ENCODE data around the gene QRICH1. TPM values are rescaled to one million over a fixed set of nuclear protein-coding genes. Genes with fewer than 3 reads are reported as not detected.

The QRICH1 gene
- total and polyA plus RNA-seq, 2 of the 13 experiments (the other 11 are each of a cell fraction or from before 2014, with no cell fraction given): 52.6 to 102 TPM

- Histone ChIP-seq H3K27ac (ENCODE audit: extremely low read length, insufficient read depth, low read length) (peak within 1 kb of the TSS; percentile 80), H2AFZ (ENCODE audit: low read length) (peak within 1 kb of the TSS; percentile 99), H3K36me3 (replicated peaks in 1 of 2; ENCODE audit: control insufficient read depth in 1 of 2, insufficient read depth in 2 of 2, low read length in 2 of 2) (peaks cover 5 to 10% of the 10 kb centered on the region in 2 experiments; a peak in 2 of 5 replicates), H3K4me2 (ENCODE audit: low read depth, low read length) (peak within 1 kb of the TSS; percentile 97), H3K27me3 (ENCODE audit: control insufficient read depth in 1 of 2, insufficient read depth in 2 of 2, low read length in 2 of 2) (no peaks in the 10 kb centered on the region), H3K9me3 (ENCODE audit: low read length) (no peaks in the 10 kb centered on the region), H3K4me3 (replicated peaks in 1 of 3; ENCODE audit: insufficient read depth in 1 of 3, low read depth in 2 of 3, low read length in 3 of 3) (peak within 1 kb of the TSS; percentile 72 to 78 (median 77)), H3K4me1 (ENCODE audit: insufficient read depth, low read length) (peaks cover 39% of the 10 kb centered on the region), H4K20me1 (ENCODE audit: insufficient read depth, low read length) (no peaks in the 10 kb centered on the region), H3K79me2 (ENCODE audit: insufficient read depth, low read length) (peaks cover 15% of the 10 kb centered on the region), H3K9ac (ENCODE audit: insufficient read depth, low read depth, low read length) (peak within 1 kb of the TSS; percentile 75)
- intact Hi-C loops (cut with micrococcal nuclease; ENCODE audit: unreplicated experiment) (loop anchor here (5.0 kb wide), 1 partner anchor 40 kb away; the partner anchor contains the start of gene QRICH1), in situ Hi-C loops (cut with HindIII; ENCODE audit: extremely low pct_ligation_motif_present, low pct_unique_long_range_greater_than_20kb) (no loop called here)
- POLR2A ChIA-PET: interaction anchor here (0.6 to 8.5 kb wide), 20 partner anchors 9 to 659 kb away, joined by 3 to 110 read pairs (median 5); partner anchors contain the start of genes GPX1, IMPDH2, KLHDC8B and NDUFAF3
- TSS peak; percentile 91 for BruUV-seq (replicated peaks)
- CTCF ChIA-PET (ENCODE audit: low intra/inter-chr PET ratio, low total read pairs): no interaction called here
- peak; percentile 75 for FAIRE-seq
- 2% methylated on average over 19 of the region's 28 CpGs for WGBS (ENCODE audit: low lambda C conversion rate)
- DNase-seq (ENCODE audit: low spot score): peak; percentile 79
- peak; percentile 69 for ATAC-seq
- TF ChIP-seq ZNF160 (CRISPR knock-in tag; IDR thresholded peaks at IDR 0.05) (peak; percentile 82), RBAK (CRISPR knock-in tag; IDR thresholded peaks at IDR 0.05) (0 out of 2 replicates have a peak, but pooled peaks have one; percentile 8), SAFB2 (CRISPR knock-in tag; IDR thresholded peaks at IDR 0.05; ENCODE audit: borderline replicate concordance, low read depth) (no peak), ZNF510 (CRISPR knock-in tag; IDR thresholded peaks at IDR 0.05; ENCODE audit: low read depth) (0 out of 2 replicates have a peak, but pooled peaks have one; percentile 61), ZNF615 (CRISPR knock-in tag; IDR thresholded peaks at IDR 0.05; ENCODE audit: borderline replicate concordance) (0 out of 2 replicates have a peak, but pooled peaks have one; percentile 29), IKZF4 (CRISPR knock-in tag; IDR thresholded peaks at IDR 0.05; ENCODE audit: borderline replicate concordance, low read depth, not compliant biosample characterization) (no peak), ETV5 (CRISPR knock-in tag; IDR thresholded peaks at IDR 0.05; ENCODE audit: borderline replicate concordance) (peak; percentile 39; the same call in 1 of the 2 replicates), MIXL1 (CRISPR knock-in tag; IDR thresholded peaks at IDR 0.05) (peak; percentile 52; the same call in 1 of the 2 replicates), ZBTB8A (CRISPR knock-in tag; IDR thresholded peaks at IDR 0.05; ENCODE audit: borderline replicate concordance, low read depth) (peak; percentile 21; the same call in 1 of the 2 replicates), PAWR (CRISPR knock-in tag; IDR thresholded peaks at IDR 0.05; ENCODE audit: borderline replicate concordance) (0 out of 2 replicates have a peak, but pooled peaks have one; percentile 58), ARNT2 (CRISPR knock-in tag; IDR thresholded peaks at IDR 0.05; ENCODE audit: low read depth) (0 out of 2 replicates have a peak, but pooled peaks have one; percentile 60), HMG20B (CRISPR knock-in tag; conservative IDR thresholded peaks at IDR 0.05) (no peak), ZBTB43 (CRISPR knock-in tag; conservative IDR thresholded peaks at IDR 0.05) (peak; percentile 54; the same call in 1 of the 2 replicates), ZNF709 (CRISPR knock-in tag; IDR thresholded peaks at IDR 0.05) (0 out of 2 replicates have a peak, but pooled peaks have one; percentile 65), SAP130 (CRISPR knock-in tag; IDR thresholded peaks at IDR 0.05; ENCODE audit: low read depth) (peak; percentile 90), PCBP1 (IDR thresholded peaks at IDR 0.05; ENCODE audit: borderline replicate concordance, low read depth, low read length) (0 out of 2 replicates have a peak, but pooled peaks have one; percentile 22), THYN1 (CRISPR knock-in tag; IDR thresholded peaks at IDR 0.05; ENCODE audit: borderline replicate concordance, low read depth) (peak; percentile 65; the same call in 1 of the 2 replicates), ASH2L (IDR thresholded peaks at IDR 0.05; ENCODE audit: insufficient read length, low read depth, low read length) (peak; percentile 72), ZNF772 (CRISPR knock-in tag; IDR thresholded peaks at IDR 0.05) (peak; percentile 15; the same call in 1 of the 2 replicates)
- TF ChIP-seq, protein P1, sequence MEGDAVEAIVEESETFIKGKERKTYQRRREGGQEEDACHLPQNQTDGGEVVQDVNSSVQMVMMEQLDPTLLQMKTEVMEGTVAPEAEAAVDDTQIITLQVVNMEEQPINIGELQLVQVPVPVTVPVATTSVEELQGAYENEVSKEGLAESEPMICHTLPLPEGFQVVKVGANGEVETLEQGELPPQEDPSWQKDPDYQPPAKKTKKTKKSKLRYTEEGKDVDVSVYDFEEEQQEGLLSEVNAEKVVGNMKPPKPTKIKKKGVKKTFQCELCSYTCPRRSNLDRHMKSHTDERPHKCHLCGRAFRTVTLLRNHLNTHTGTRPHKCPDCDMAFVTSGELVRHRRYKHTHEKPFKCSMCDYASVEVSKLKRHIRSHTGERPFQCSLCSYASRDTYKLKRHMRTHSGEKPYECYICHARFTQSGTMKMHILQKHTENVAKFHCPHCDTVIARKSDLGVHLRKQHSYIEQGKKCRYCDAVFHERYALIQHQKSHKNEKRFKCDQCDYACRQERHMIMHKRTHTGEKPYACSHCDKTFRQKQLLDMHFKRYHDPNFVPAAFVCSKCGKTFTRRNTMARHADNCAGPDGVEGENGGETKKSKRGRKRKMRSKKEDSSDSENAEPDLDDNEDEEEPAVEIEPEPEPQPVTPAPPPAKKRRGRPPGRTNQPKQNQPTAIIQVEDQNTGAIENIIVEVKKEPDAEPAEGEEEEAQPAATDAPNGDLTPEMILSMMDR (CRISPR knock-in tag; IDR thresholded peaks at IDR 0.05): peak; percentile 60
These were observed 38.8 kb upstream of the QRICH1 start, which contains the start of gene LAMB2 for GRCh38 chr3:49132437-49133225. TSS of gene LAMB2 (minus strand) at chr3:49133050. CDS start at chr3:49132867, 183 bp downstream.

All from HepG2 (cell line).